Measurements from ENCODE around the gene EN1. TPM values are rescaled to one million over a fixed set of nuclear protein-coding genes. Genes with fewer than 3 reads are reported as not detected.

The EN1 gene
- total RNA-seq, 2 experiments from 2014 or later, result not detected

GRCh38 chr2:118852605-118853128, 5.2 kb upstream of the EN1 start:
- Mint-ChIP-seq H3K4me3 (no peak overlapping the region), H3K9me3 (ENCODE audit: low read depth) (no peaks in the 10 kb centered on the region), H3K36me3 (peaks cover 4% of the 10 kb centered on the region), H3K4me1 (peaks cover 14% of the 10 kb centered on the region), H3K27me3 (peaks cover 93% of the 10 kb centered on the region), H3K27ac (peak overlapping the region; percentile 34)
- DNase-seq (no peak), ATAC-seq (no peak)
- CTCF ChIA-PET, result no interaction called here

GRCh38 chr2:118851650-118852049, 4.2 kb upstream of the EN1 start:
- H3K4me3 Mint-ChIP-seq, result no peak overlapping the region
- CTCF ChIA-PET, result no interaction called here
- peak overlapping the region; percentile 53 for H3K27ac Mint-ChIP-seq

GRCh38 chr2:118850901-118851415, 3.5 kb upstream of the EN1 start:
- Mint-ChIP-seq H3K36me3 (peaks cover 6% of the 10 kb centered on the region), H3K9me3 (ENCODE audit: low read depth) (no peaks in the 10 kb centered on the region), H3K27me3 (peaks cover 85% of the 10 kb centered on the region), H3K27ac (peak overlapping the region; percentile 27), H3K4me1 (peaks cover 9% of the 10 kb centered on the region), H3K4me3 (no peak overlapping the region)
- CTCF ChIA-PET, result no interaction called here
- DNase-seq (no peak), ATAC-seq (no peak)

More at GRCh38 chr2:118851650-118852049, 4.2 kb upstream of the EN1 start:
- no peaks in the 10 kb centered on the region for H3K9me3 Mint-ChIP-seq (ENCODE audit: low read depth)
- no peak for DNase-seq
- H3K36me3 Mint-ChIP-seq, result peaks cover 5% of the 10 kb centered on the region
- peaks cover 15% of the 10 kb centered on the region for H3K4me1 Mint-ChIP-seq
- no peak for ATAC-seq
- H3K27me3 Mint-ChIP-seq, result peaks cover 90% of the 10 kb centered on the region

DNA sequence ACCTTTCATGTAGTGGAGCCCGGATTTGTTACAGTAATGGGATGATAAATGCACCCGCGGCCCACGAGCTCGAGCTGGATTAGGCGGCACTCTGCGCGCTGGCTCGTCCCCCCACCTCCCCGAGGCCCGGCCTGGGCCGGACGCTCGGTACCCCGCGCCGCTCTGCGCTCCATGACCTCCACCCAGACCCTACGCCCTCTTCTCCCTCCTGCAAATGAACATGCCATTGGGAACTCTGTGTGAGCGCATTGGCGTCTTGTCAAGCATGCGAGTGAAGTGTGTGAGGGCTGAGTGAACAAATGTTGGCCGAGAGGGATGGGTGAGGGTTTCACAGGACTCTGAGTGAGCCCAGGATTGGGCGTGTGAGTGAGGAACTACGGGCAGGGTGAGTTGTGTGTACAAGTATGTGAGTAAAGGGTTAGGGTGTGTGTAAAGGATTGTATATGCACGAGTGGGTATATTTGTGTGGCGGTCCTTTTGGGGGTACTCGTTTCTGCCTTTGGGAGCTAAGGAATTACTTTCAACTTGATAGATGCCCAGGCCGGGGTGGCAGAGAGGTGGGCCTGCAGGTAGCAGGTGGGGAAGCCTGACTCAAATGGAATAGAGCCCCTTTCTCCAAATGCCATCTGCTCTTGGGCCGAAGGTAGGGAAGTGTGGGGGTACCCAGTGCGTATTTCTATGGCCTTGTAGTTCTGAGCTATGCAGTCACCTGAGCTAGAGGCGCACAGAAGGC, 2.9 kb upstream of the EN1 start:
- peaks cover 6% of the 10 kb centered on the region for H3K4me1 Mint-ChIP-seq
- no peak for DNase-seq
- H3K36me3 Mint-ChIP-seq, result peaks cover 10% of the 10 kb centered on the region
- H3K27me3 Mint-ChIP-seq, result peaks cover 86% of the 10 kb centered on the region
- peak overlapping the region; percentile 27 for H3K27ac Mint-ChIP-seq
- CTCF ChIA-PET, result no interaction called here
- no peak overlapping the region for H3K4me3 Mint-ChIP-seq
- no peak for ATAC-seq
- no peaks in the 10 kb centered on the region for H3K9me3 Mint-ChIP-seq (ENCODE audit: low read depth)

DNA sequence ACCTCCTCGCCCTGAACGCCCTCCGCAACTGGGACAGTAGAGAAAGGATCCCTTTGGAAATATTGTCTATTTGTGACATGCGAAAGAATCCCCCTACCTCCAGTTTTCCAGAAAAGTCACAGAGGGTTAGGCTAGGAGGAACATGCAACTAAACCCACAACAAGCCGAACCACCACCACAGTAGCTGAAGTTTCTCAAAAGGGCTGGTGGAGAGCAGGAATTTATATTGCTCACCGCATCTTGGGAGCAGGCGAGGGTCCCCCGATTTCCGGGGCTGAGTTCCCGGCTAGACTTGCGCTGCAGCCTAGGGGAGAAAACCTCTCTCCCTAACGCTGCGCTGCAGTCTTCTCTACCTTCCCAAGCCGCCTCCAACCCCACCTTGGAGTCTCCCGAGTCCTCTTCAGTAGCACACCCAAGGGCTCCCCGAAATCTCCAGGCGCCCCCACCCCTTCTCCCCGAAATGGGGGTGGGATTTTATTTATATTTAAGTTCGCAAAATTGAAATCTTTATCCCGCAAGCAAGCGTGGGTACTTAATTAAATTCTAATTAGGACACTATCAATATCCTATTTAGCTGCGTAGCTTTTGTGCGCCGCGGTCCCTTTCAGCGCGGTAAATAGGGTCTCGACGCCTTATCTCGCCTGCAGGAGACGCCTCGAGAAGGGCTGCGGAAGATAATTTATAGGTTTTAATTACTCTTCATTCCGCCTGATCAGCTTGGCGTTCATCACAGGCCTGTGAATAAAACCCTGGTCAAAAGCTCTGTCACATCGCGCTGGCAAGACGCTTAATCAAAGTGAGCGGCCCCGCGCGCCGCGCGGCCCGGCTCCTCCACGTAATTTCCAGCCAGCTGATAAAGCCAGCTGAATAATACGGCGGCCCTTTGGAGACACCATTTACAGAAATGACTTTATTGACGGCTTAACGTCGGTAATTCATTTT, 2.0 kb upstream of the EN1 start:
- ATAC-seq (no peak), DNase-seq (no peak)
- CTCF ChIA-PET, result interaction anchor here (1.4 kb wide), 1 partner anchor 627 kb away, joined by 3 read pairs; no protein-coding TSS in a partner anchor
- Mint-ChIP-seq H3K4me1 (peaks cover 6% of the 10 kb centered on the region), H3K9me3 (ENCODE audit: low read depth) (no peaks in the 10 kb centered on the region), H3K36me3 (peaks cover 10% of the 10 kb centered on the region), H3K27ac (peak overlapping the region; percentile 5), H3K4me3 (no peak overlapping the region), H3K27me3 (peaks cover 87% of the 10 kb centered on the region)

- Mint-ChIP-seq H3K4me1 (peaks cover 4% of the 10 kb centered on the region), H3K36me3 (peaks cover 8% of the 10 kb centered on the region), H3K27ac (peak overlapping the region; percentile 71), H3K9me3 (ENCODE audit: low read depth) (no peaks in the 10 kb centered on the region), H3K27me3 (peaks cover 87% of the 10 kb centered on the region), H3K4me3 (no peak overlapping the region)
- ATAC-seq, result no peak
- DNase-seq, result no peak
- CTCF ChIA-PET, result interaction anchor here (1.4 kb wide), 1 partner anchor 626 kb away, joined by 3 read pairs; no protein-coding TSS in a partner anchor
Measured at GRCh38 chr2:118848381-118849225, 1.2 kb upstream of the EN1 start.

- CTCF ChIA-PET, result interaction anchor here (0.6 to 1.0 kb wide), 2 partner anchors 8 to 780 kb away, joined by 4 read pairs; no protein-coding TSS in a partner anchor
- Mint-ChIP-seq H3K9me3 (ENCODE audit: low read depth) (no peaks in the 10 kb centered on the region), H3K36me3 (peaks cover 8% of the 10 kb centered on the region), H3K27me3 (peaks cover 87% of the 10 kb centered on the region), H3K4me3 (no peak overlapping the region), H3K4me1 (peaks cover 7% of the 10 kb centered on the region), H3K27ac (no peak overlapping the region)
- ATAC-seq (no peak), DNase-seq (no peak)
Measured at GRCh38 chr2:118847762-118848172, 319 bp upstream of the EN1 start.

GRCh38 chr2:118846442-118846952, 951 bp downstream of the EN1 start:
- no peak overlapping the region for H3K27ac Mint-ChIP-seq
- no peak for DNase-seq
- no peak for ATAC-seq
- H3K9me3 Mint-ChIP-seq (ENCODE audit: low read depth), result no peaks in the 10 kb centered on the region
- CTCF ChIA-PET, result interaction anchor here (1.0 to 4.4 kb wide), 2 partner anchors 9 to 11 kb away, joined by 3 to 29 read pairs; no protein-coding TSS in a partner anchor
- peaks cover 8% of the 10 kb centered on the region for H3K36me3 Mint-ChIP-seq
- H3K4me1 Mint-ChIP-seq, result peaks cover 9% of the 10 kb centered on the region
- no peak overlapping the region for H3K4me3 Mint-ChIP-seq
- H3K27me3 Mint-ChIP-seq, result peaks cover 87% of the 10 kb centered on the region

- H3K4me1 Mint-ChIP-seq, result peaks cover 9% of the 10 kb centered on the region
- peak overlapping the region; percentile 49 for H3K27ac Mint-ChIP-seq
- DNase-seq, result no peak
- peak overlapping the region; percentile 7 for H3K4me3 Mint-ChIP-seq
- CTCF ChIA-PET, result interaction anchor here (1.0 to 4.4 kb wide), 2 partner anchors 9 to 12 kb away, joined by 3 to 29 read pairs; no protein-coding TSS in a partner anchor
- peaks cover 8% of the 10 kb centered on the region for H3K36me3 Mint-ChIP-seq
- H3K27me3 Mint-ChIP-seq, result peaks cover 87% of the 10 kb centered on the region
- no peak for ATAC-seq
- H3K9me3 Mint-ChIP-seq (ENCODE audit: low read depth), result no peaks in the 10 kb centered on the region
Measured at GRCh38 chr2:118845522-118846441, 1.7 kb downstream of the EN1 start.

DNA sequence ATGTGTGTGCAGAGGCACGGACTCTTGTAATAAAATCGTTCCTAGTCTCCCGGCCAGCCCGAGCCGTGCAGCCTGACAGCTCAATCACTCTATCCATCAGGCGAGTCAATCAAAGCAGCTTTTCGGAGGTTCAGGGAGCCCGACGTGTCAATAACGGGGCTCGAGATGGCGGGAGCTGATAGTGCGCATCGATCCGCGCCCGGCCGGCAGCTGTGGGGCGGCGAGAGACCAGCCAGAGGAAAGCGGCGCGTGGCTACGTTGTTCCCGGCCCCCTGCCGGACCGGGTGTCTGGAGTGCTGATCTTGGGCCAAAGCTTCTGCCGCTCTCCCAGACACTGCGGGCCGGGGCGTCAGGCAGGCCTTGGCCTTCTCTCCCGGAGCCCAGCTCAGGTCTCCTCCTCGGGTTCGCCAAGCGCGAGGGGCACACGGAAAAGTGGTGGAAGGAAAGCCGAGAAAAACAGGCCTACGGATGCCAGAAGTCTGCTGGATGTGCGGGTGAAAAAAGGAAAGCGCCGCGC, 2.4 kb downstream of the EN1 start:
- no peaks in the 10 kb centered on the region for H3K9me3 Mint-ChIP-seq (ENCODE audit: low read depth)
- H3K27ac Mint-ChIP-seq, result no peak overlapping the region
- H3K4me1 Mint-ChIP-seq, result peaks cover 9% of the 10 kb centered on the region
- peaks cover 8% of the 10 kb centered on the region for H3K36me3 Mint-ChIP-seq
- H3K4me3 Mint-ChIP-seq, result no peak overlapping the region
- H3K27me3 Mint-ChIP-seq, result peaks cover 87% of the 10 kb centered on the region
- CTCF ChIA-PET, result interaction anchor here (4.4 kb wide), 1 partner anchor 10 kb away, joined by 29 read pairs; no protein-coding TSS in a partner anchor
- ATAC-seq (no peak), DNase-seq (no peak)

- H3K36me3 Mint-ChIP-seq, result peaks cover 8% of the 10 kb centered on the region
- H3K9me3 Mint-ChIP-seq (ENCODE audit: low read depth), result no peaks in the 10 kb centered on the region
- DNase-seq, result no peak
- H3K4me1 Mint-ChIP-seq, result peaks cover 9% of the 10 kb centered on the region
- CTCF ChIA-PET, result interaction anchor here (1.6 to 4.4 kb wide), 2 partner anchors 11 to 18 kb away, joined by 3 to 29 read pairs; no protein-coding TSS in a partner anchor
- ATAC-seq, result no peak
- H3K27me3 Mint-ChIP-seq, result peaks cover 88% of the 10 kb centered on the region
- no peak overlapping the region for H3K27ac Mint-ChIP-seq
- H3K4me3 Mint-ChIP-seq, result no peak overlapping the region
Measured at GRCh38 chr2:118844261-118845004, 3.0 kb downstream of the EN1 start.

Measured in activated CD8-positive, alpha-beta memory T cell treated with anti-CD3 and anti-CD28 coated beads, Interleukin-2, amount 10 ng/mL, durations not matched to agents 7 days and 5 days (primary cell).